ENCODE measurements around the gene INHBC.

GRCh38 chr12:57455374-57456144 lies 21.0 kb downstream of the INHBC start:
- TF ChIP-seq, protein P1, sequence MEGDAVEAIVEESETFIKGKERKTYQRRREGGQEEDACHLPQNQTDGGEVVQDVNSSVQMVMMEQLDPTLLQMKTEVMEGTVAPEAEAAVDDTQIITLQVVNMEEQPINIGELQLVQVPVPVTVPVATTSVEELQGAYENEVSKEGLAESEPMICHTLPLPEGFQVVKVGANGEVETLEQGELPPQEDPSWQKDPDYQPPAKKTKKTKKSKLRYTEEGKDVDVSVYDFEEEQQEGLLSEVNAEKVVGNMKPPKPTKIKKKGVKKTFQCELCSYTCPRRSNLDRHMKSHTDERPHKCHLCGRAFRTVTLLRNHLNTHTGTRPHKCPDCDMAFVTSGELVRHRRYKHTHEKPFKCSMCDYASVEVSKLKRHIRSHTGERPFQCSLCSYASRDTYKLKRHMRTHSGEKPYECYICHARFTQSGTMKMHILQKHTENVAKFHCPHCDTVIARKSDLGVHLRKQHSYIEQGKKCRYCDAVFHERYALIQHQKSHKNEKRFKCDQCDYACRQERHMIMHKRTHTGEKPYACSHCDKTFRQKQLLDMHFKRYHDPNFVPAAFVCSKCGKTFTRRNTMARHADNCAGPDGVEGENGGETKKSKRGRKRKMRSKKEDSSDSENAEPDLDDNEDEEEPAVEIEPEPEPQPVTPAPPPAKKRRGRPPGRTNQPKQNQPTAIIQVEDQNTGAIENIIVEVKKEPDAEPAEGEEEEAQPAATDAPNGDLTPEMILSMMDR (conservative IDR thresholded peaks at IDR 0.05), result no peak
- no peak for TF ChIP-seq EZH2 (IDR thresholded peaks at IDR 0.05; ENCODE audit: low read depth)
